PC-3 (cell line): ENCODE results near the gene COMT. TPM values are rescaled to one million over a fixed set of nuclear protein-coding genes. Genes with fewer than 3 reads are reported as not detected.

Experiments
- ATAC-seq: fragments of 200-7000 bp; cut with Tn5 transposase; 2 replicates; pipeline ENCODE4 v1.9.1; 2020; ENCODE audit warnings: mild to moderate bottlenecking, moderate library complexity
- Bru-seq: library from RNA; stranded (reverse); fragments of 400-500 nt; gene quantifications from one replicate; lab custom pipeline; 2021; lab: Mats Ljungman, UMichigan
- BruChase-seq, 2 experiments: library from RNA; stranded (reverse); fragments of 400-500 nt; gene quantifications; one replicate each; lab custom pipeline; 2021; lab: Mats Ljungman, UMichigan
- BruUV-seq: library from RNA; stranded (reverse); fragments of 400-500 nt; replicated peaks from 2 replicates; lab custom pipeline; 2021; lab: Mats Ljungman, UMichigan
- CTCF ChIA-PET: fragments of 300-600 bp; sonication (Branson Sonifier 250); formaldehyde crosslinking; loops from one replicate; lab custom pipeline; 2022; ENCODE audit warnings: antibody characterized with exemption; lab: Charles Lee
- POLR2A ChIA-PET: fragments of 300-600 bp; sonication (Branson Sonifier 250); formaldehyde crosslinking; loops from one replicate; lab custom pipeline; 2022; ENCODE audit warnings: antibody characterized with exemption; ENCODE audit not compliant: unreplicated experiment; lab: Charles Lee
- DNase-seq: peaks from one replicate; pipeline ENCODE4 v3.0.0-alpha.2; 2015
- H2AFZ ChIP-seq: fragments of 300-600 bp; sonication (generic); 2 replicates; pipeline ENCODE4 v1.6.0; 2016; ENCODE audit warnings: antibody characterized with exemption, low read length
- H3F3A ChIP-seq: fragments of 300-600 bp; sonication (generic); one replicate; pipeline ENCODE4 v1.6.0; 2017; ENCODE audit warnings: antibody characterized with exemption, low read length, control low read depth, mild to moderate bottlenecking; ENCODE audit not compliant: unreplicated experiment
- H3K27ac ChIP-seq: fragments of 300-600 bp; sonication (generic); 2 replicates; pipeline ENCODE4 v1.5.1; 2016; ENCODE audit warnings: mild to moderate bottlenecking, low read length
- H3K27me3 ChIP-seq: fragments of 300-600 bp; sonication (generic); 2 replicates; pipeline ENCODE4 v1.6.1; 2016; ENCODE audit warnings: low read length, mixed read lengths
- H3K36me3 ChIP-seq: fragments of 300-600 bp; sonication (generic); 2 replicates; pipeline ENCODE4 v1.6.1; 2016; ENCODE audit warnings: low read depth, mixed run types, low read length, mixed read lengths
- H3K4me1 ChIP-seq: fragments of 300-600 bp; sonication (generic); 2 replicates; pipeline ENCODE4 v1.5.1; 2016; ENCODE audit warnings: low read length; ENCODE audit not compliant: insufficient read depth
- H3K4me2 ChIP-seq: fragments of 300-600 bp; sonication (generic); 2 replicates; pipeline ENCODE4 v1.6.0; 2016; ENCODE audit warnings: low read length
- H3K4me3 ChIP-seq: fragments of 300-600 bp; sonication (generic); 2 replicates; pipeline ENCODE4 v1.5.1; 2016; ENCODE audit warnings: mild to moderate bottlenecking, low read length, mixed read lengths
- H3K79me2 ChIP-seq: fragments of 300-600 bp; sonication (generic); 2 replicates; pipeline ENCODE4 v1.6.1; 2017; ENCODE audit warnings: low read length, mixed read lengths
- H3K9ac ChIP-seq: fragments of 300-600 bp; sonication (generic); 2 replicates; pipeline ENCODE4 v1.6.0; 2016; ENCODE audit warnings: mild to moderate bottlenecking, low read length
- H3K9me2 ChIP-seq: fragments of 300-600 bp; sonication (generic); replicated peaks from 2 replicates; pipeline ENCODE4 v1.6.1; 2016; ENCODE audit warnings: mixed run types, low read length, mixed read lengths
- H3K9me3 ChIP-seq: fragments of 300-600 bp; sonication (generic); 2 replicates; pipeline ENCODE4 v1.6.1; 2016; ENCODE audit warnings: low read length, mixed read lengths
- H4K20me1 ChIP-seq: fragments of 300-600 bp; sonication (generic); 2 replicates; pipeline ENCODE4 v1.6.1; 2016; ENCODE audit warnings: low read length, mixed read lengths
- CTCF ChIP-seq: fragments of 300-600 bp; sonication (generic); conservative IDR thresholded peaks from 2 replicates; pipeline ENCODE4 v1.5.1; 2017; ENCODE audit warnings: antibody characterized with exemption, low read depth, mild to moderate bottlenecking, low read length
- EZH2 ChIP-seq: fragments of 300-600 bp; sonication (generic); IDR thresholded peaks from one replicate; pipeline ENCODE4 v1.6.1; 2017; ENCODE audit warnings: antibody characterized with exemption, mild to moderate bottlenecking, low read length; ENCODE audit not compliant: unreplicated experiment
- EZH2phosphoT487 ChIP-seq: fragments of 300-600 bp; sonication (generic); IDR thresholded peaks from 2 replicates; pipeline ENCODE4 v1.6.1; 2018; ENCODE audit warnings: mild to moderate bottlenecking, antibody characterized with exemption, low read length, borderline replicate concordance
- intact Hi-C: fragments of 100-400 bp; cut with micrococcal nuclease; formaldehyde crosslinking; loops from 2 replicates; pipeline ENCODE4 v1.9.0; 2023
- long read RNA-seq: library from polyadenylated mRNA; unstranded; transcript quantifications from one replicate; pipeline ENCODE4 v2.0.0, GENCODE V29; 2021; ENCODE audit not compliant: unreplicated experiment
- total RNA-seq: library from RNA; depleted of rRNA; stranded (reverse); fragments of >200 nt; gene quantifications from 2 replicates; pipeline ENCODE4 v1.2.3, GENCODE V29; 2014; rRNA removed

COMT gene
- total RNA-seq (204 and 205 TPM in 2 replicates), Bru-seq, nascent RNA (percentile 61 among the genes with signal in this experiment), BruChase-seq, experiment 1, labeled RNA remaining after a 6-hour chase (percentile 68 among the genes with signal in this experiment), BruChase-seq, experiment 2, labeled RNA remaining after a 2-hour chase (percentile 62 among the genes with signal in this experiment)
- long read RNA-seq, transcript COMT-209 (4 exons, 1,035 nt), result minor isoform, 36 of 205 reads
- long read RNA-seq, transcript COMT-202 (6 exons, 2,437 nt), result major isoform, 91 of 205 reads
- long read RNA-seq, partial matches to known transcripts, result 29 of 205 reads
- long read RNA-seq, other reads (novel, unspliced or antisense), result 48 of 205 reads

GRCh38 chr22:19941365-19942082, at the start of gene COMT, which contains the start of gene TXNRD2:
Gene COMT (plus strand): TSS chr22:19941772. CDS start chr22:19962527, 20,755 bp downstream.
Gene TXNRD2 (minus strand): TSS chr22:19941818. CDS start chr22:19941803, 15 bp downstream.
- Histone ChIP-seq H3K9me3 (no peaks in the 10 kb centered on the region), H3K36me3 (no peaks in the 10 kb centered on the region), H3K4me1 (peaks cover 23% of the 10 kb centered on the region), H3K27ac (peak within 1 kb of the TSS; percentile 25), H3K9me2 (no peaks in the 10 kb centered on the region), H3K9ac (peak within 1 kb of the TSS; percentile 95), H3K4me3 (peak within 1 kb of the TSS; percentile 93), H3F3A (no peaks in the 10 kb centered on the region), H3K4me2 (peak within 1 kb of the TSS; percentile 100), H4K20me1 (no peaks in the 10 kb centered on the region), H2AFZ (peak within 1 kb of the TSS; percentile 91), H3K79me2 (peaks cover 38% of the 10 kb centered on the region), H3K27me3 (no peaks in the 10 kb centered on the region)
- no peak for TF ChIP-seq EZH2
- no peak for TF ChIP-seq CTCF
- no peak for TF ChIP-seq EZH2phosphoT487
- ChIA-PET CTCF (no interaction called here), POLR2A (no interaction called here)
- ATAC-seq, result peak; percentile 83
- no TSS peak for BruUV-seq
- intact Hi-C loops, result no loop called here
- peak; percentile 57 for DNase-seq

DNA sequence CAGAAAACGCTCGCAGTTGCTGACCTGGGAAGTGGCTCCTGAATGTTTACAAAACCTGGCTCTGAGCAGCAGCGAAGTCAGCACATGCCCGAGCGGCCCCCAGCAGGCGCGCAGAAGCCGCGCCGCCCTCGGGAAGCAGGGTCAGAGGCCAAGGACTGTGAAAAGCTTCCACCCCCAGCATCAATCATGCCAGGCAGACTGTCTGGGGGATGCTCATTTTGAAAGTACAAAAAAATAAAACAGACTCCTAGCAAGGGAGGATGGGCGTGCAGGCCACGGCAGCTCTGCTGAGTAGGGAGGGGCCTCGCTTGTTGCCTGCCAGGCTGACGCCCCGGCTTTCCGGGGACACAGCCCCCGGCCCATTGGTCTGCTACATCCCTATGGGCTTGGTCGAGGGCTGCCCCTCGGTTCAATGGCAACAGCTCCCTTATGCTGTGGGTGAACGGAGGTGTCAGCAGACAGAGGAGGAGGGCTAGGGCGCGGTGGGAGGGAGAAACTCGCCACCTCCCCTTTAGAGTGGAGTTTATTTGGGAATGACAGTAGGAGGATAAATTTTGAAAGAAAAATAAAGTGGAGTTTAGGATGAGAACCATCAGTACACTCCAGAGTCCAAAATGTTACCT, 49.2 kb upstream of the COMT start:
- Histone ChIP-seq H3F3A (no peaks in the 10 kb centered on the region), H3K27me3 (no peaks in the 10 kb centered on the region), H3K36me3 (no peaks in the 10 kb centered on the region), H4K20me1 (no peaks in the 10 kb centered on the region), H3K79me2 (no peaks in the 10 kb centered on the region), H3K27ac (peak overlapping the region; percentile 54), H2AFZ (peak overlapping the region; percentile 65; the same call in 1 of the 2 replicates), H3K9me3 (no peaks in the 10 kb centered on the region), H3K4me3 (peak overlapping the region; percentile 22; the same call in 1 of the 2 replicates), H3K9me2 (no peaks in the 10 kb centered on the region), H3K4me2 (peak overlapping the region; percentile 66), H3K4me1 (peaks cover 19% of the 10 kb centered on the region), H3K9ac (0 out of 2 replicates have a peak overlapping the region, but pooled peaks have one; percentile 6)
- BruUV-seq, result no TSS peak
- ChIA-PET POLR2A (no interaction called here), CTCF (interaction anchor here (1.2 kb wide), 1 partner anchor 162 kb away, joined by 4 read pairs; no protein-coding TSS in a partner anchor)
- DNase-seq (no peak), ATAC-seq (no peak)
- intact Hi-C loops, result no loop called here
- TF ChIP-seq EZH2 (no peak), CTCF (no peak), EZH2phosphoT487 (no peak)
